ENCODE data around the gene CT45A7.
"Not testable (repeated sequence)": the region's sequence is repeated elsewhere in the genome, so short reads cannot be mapped to it uniquely, and the experiment has no call there.

DNA sequence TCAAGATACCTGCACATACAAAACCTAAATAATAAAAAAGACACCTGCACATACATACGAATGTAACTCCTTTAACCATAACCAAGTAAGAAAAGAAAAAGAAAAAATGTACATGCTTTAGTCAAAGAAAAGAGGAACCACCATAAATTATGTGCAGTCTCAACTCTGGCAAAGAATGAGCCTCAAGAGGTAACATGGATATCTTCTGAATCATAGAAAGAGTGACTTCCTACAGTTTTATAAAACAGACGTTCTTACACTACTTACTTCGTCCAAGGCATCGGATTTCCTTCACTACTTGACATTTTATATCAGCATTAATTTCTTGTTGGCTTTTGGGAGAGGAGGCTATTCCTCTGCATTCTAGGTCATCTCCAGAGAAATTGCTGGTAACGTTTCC lies 45.7 kb upstream of the CT45A7 start:
- TF ChIP-seq, protein P1, sequence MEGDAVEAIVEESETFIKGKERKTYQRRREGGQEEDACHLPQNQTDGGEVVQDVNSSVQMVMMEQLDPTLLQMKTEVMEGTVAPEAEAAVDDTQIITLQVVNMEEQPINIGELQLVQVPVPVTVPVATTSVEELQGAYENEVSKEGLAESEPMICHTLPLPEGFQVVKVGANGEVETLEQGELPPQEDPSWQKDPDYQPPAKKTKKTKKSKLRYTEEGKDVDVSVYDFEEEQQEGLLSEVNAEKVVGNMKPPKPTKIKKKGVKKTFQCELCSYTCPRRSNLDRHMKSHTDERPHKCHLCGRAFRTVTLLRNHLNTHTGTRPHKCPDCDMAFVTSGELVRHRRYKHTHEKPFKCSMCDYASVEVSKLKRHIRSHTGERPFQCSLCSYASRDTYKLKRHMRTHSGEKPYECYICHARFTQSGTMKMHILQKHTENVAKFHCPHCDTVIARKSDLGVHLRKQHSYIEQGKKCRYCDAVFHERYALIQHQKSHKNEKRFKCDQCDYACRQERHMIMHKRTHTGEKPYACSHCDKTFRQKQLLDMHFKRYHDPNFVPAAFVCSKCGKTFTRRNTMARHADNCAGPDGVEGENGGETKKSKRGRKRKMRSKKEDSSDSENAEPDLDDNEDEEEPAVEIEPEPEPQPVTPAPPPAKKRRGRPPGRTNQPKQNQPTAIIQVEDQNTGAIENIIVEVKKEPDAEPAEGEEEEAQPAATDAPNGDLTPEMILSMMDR (IDR thresholded peaks at IDR 0.05), result not testable (repeated sequence)
- TF ChIP-seq POLR2A (IDR thresholded peaks at IDR 0.05), result not testable (repeated sequence)

Data from body of pancreas (tissue), 4 donors.